HEK293T (cell line): Measurements from ENCODE around the gene MXRA5.

ENCODE experiments used
- ELF4 ChIP-seq: fragments of 450-650 bp; IDR thresholded peaks from 2 replicates; pipeline ENCODE4 v1.6.1; 2017; ENCODE audit warnings: antibody characterized with exemption
- FOXA1 ChIP-seq: fragments of 450-650 bp; IDR thresholded peaks from 2 replicates; pipeline ENCODE4 v1.6.1; 2016; ENCODE audit warnings: mild to moderate bottlenecking
- FOXK2 ChIP-seq: fragments of 450-650 bp; IDR thresholded peaks from 2 replicates; pipeline ENCODE4 v1.6.1; 2016; ENCODE audit warnings: mild to moderate bottlenecking
- FOXM1 ChIP-seq: fragments of 450-650 bp; IDR thresholded peaks from 2 replicates; pipeline ENCODE4 v1.6.1; 2017; ENCODE audit warnings: mild to moderate bottlenecking, borderline replicate concordance
- LEF1 ChIP-seq: fragments of 450-650 bp; IDR thresholded peaks from 2 replicates; pipeline ENCODE4 v1.6.1; 2017; ENCODE audit warnings: mild to moderate bottlenecking, borderline replicate concordance
- SUZ12 ChIP-seq: fragments of 450-650 bp; IDR thresholded peaks from 2 replicates; pipeline ENCODE4 v1.6.1; 2016; ENCODE audit warnings: mild to moderate bottlenecking
- TARDBP ChIP-seq: fragments of 450-650 bp; IDR thresholded peaks from 2 replicates; pipeline ENCODE4 v1.6.1; 2016
- ZNF384 ChIP-seq: fragments of 450-650 bp; IDR thresholded peaks from 2 replicates; pipeline ENCODE4 v1.6.1; 2016

DNA sequence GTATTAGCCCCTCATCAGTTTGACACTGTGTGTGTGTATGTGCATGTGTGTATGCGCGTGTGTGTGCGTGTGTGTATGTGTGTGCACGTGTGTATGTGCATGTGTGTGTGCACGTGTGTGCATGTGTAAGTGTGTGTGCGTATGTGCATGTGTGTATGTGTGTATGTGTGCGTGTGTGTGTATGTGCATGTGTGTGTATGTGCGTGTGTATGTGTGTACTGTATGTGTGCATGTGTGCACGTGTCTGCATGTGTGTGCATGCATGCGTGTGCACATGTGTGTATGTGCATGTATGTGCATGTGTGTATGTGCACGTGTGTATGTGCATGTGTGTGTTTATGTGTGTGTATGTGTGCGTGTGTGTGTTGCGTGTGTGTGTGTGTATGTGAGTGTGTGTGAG, 31.1 kb upstream of the MXRA5 start:
- no peak for TF ChIP-seq ELF4
- TF ChIP-seq FOXK2, result no peak
- TF ChIP-seq SUZ12, result no peak
- TF ChIP-seq TARDBP, result no peak
- TF ChIP-seq FOXA1, result no peak
- TF ChIP-seq FOXM1, result no peak
- TF ChIP-seq LEF1, result no peak
- TF ChIP-seq ZNF384, result no peak
